Fibroblast of lung (primary cell): ENCODE data around the gene FDPS.

Experiments
- EZH2 ChIP-seq: IDR thresholded peaks from 2 replicates; pipeline ENCODE4 v1.5.1; 2012; ENCODE audit warnings: low read length, control low read depth, mild to moderate bottlenecking; ENCODE audit errors: missing control alignments
- TF ChIP-seq, protein P1 (sequence below), 2 donors: IDR thresholded peaks in 1 of 2; conservative IDR thresholded peaks in 1 of 2; 1 replicate in 1 of 2; 2 replicates in 1 of 2; pipeline ENCODE4 v1.5.1; 2011 to 2012; ENCODE audit warnings: low read length in 2 of 2, control low read depth in 1 of 2, inconsistent platforms in 1 of 2, low read depth in 1 of 2, mild to moderate bottlenecking in 1 of 2

GRCh38 chr1:155295183-155295941, 13.3 kb upstream of the FDPS start:
- TF ChIP-seq, protein P1, sequence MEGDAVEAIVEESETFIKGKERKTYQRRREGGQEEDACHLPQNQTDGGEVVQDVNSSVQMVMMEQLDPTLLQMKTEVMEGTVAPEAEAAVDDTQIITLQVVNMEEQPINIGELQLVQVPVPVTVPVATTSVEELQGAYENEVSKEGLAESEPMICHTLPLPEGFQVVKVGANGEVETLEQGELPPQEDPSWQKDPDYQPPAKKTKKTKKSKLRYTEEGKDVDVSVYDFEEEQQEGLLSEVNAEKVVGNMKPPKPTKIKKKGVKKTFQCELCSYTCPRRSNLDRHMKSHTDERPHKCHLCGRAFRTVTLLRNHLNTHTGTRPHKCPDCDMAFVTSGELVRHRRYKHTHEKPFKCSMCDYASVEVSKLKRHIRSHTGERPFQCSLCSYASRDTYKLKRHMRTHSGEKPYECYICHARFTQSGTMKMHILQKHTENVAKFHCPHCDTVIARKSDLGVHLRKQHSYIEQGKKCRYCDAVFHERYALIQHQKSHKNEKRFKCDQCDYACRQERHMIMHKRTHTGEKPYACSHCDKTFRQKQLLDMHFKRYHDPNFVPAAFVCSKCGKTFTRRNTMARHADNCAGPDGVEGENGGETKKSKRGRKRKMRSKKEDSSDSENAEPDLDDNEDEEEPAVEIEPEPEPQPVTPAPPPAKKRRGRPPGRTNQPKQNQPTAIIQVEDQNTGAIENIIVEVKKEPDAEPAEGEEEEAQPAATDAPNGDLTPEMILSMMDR (conservative IDR thresholded peaks at IDR 0.05 in 1 of 2, IDR thresholded peaks at IDR 0.05 in 1 of 2; ENCODE audit: low read depth in 1 of 2, low read length in 2 of 2) = no peak
- TF ChIP-seq EZH2 = peak; percentile 64
